Measurements from ENCODE around the gene NUMB.

The NUMB gene

DNA sequence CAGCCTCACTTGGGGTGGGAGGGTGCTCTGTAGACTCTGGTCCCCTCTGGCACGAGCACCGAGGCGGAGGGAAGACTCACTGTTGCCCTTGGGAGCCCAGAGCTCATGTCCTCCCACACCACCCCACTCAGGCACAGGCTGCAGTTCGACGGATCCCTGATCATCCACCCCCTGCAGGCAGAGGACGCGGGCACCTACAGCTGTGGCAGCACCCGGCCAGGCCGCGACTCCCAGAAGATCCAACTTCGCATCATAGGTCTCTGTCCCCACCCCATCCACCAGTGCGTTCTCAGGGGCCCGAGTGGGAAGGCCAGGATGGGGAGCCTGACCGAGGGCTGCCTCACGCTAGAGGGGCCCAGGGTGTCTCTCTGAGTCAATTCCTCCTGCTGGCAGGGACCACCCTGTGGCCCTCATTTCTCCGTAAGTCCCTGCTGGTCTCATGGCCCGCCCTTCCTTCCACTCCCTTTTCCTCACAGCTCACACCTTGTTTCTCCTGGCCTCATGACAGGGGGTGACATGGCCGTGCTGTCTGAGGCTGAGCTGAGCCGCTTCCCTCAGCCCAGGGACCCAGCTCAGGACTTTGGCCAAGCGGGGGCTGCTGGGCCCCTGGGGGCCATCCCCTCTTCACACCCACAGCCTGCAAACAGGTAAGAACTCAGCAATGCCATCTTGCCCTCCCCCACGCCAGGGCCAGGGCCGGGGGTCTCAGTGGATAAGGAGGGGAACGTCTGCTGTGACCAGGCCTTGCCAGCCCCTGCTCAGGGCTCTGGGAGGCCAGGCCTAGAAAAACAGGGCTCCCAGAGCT, 194.1 kb downstream of the NUMB start:
- DNase-seq (ENCODE audit: extremely low read depth in 1 of 2, low read depth in 1 of 2) = no peak

DNA sequence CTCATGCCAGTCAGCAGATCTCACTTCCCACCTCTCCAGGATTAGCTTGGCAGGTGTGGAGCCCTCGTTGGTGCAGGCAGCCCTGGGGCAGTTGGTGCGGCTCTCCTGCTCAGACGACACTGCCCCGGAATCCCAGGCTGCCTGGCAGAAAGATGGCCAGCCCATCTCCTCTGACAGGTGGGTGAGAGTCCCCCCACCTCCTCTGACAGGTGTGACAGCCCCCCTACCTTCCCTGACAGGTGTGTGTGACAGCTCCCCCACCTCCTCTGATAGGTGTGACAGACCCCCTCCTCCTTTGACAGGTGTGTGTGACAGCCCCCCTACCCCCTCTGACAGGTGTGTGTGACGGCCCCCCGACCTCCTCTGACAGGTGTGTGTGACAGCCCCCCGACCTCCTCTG, 194.7 kb downstream of the NUMB start:
- no peak for DNase-seq (ENCODE audit: extremely low read depth in 1 of 2, low read depth in 1 of 2)

DNA sequence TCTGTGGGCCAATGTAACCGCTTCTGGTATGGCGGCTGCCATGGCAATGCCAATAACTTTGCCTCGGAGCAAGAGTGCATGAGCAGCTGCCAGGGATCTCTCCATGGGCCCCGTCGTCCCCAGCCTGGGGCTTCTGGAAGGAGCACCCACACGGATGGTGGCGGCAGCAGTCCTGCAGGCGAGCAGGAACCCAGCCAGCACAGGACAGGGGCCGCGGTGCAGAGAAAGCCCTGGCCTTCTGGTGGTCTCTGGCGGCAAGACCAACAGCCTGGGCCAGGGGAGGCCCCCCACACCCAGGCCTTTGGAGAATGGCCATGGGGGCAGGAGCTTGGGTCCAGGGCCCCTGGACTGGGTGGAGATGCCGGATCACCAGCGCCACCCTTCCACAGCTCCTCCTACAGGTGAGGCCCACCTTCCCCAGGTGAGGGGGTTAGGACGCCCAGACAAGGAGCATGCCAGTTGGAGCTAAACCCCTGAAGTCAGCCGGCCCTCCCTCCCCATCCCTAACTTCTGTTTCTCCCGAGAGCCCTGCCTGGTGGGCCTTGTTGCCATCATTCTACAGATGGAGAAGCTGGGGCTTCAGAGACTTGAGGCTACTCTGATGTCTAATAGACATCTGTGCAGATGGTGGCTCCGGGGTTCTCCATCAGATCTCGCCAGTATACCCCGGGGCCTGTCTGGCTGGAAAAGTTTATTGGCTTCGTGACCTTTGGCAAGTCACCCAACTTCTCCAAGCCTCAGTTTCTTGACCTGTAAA, 195.7 kb downstream of the NUMB start:
- DNase-seq (ENCODE audit: extremely low read depth in 1 of 2, low read depth in 1 of 2) = no peak

DNA sequence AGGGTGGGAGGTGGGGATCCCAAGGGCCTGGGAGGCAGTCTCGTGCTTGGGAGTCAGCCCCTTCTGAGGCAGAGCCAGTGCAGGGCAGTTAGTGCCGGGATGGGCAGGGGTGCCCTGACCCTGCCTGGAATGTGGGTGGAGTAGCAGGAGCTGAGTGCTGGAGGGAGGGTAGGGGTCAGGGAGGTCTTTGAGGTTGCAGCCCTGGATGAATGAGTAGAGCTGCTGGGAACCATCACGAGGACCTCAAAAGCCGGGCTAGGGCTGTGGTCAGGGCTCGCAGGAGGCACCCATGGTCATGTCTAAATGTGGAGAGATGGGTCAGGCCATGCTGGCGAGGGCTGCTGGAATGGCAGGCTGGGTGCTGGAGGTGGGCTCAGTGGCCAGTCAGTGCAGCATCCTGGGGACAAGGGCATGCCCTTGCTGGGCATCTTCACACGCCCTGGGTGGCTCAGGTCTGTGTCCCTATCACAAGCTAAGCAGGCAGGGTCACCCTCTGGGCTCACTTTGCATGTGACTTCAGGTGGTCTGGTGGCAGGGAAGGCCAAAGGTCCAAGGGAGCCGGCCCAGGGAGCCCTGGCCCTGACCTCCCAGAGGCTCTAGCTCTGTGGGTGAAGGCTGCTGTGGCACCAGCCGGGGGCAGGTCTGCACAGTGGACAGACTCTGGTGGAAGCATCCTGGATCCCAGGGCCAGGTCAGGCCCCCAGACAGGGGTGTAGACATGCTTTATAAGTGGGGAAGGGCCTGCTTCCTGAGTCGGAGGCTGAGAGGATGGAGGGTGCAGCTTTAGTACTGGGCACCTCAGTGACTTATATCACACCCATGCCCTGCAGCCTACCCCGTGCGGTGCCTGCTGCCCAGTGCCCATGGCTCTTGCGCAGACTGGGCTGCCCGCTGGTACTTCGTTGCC, 196.6 kb downstream of the NUMB start:
- no peak for DNase-seq (ENCODE audit: extremely low read depth in 1 of 2, low read depth in 1 of 2)

DNA sequence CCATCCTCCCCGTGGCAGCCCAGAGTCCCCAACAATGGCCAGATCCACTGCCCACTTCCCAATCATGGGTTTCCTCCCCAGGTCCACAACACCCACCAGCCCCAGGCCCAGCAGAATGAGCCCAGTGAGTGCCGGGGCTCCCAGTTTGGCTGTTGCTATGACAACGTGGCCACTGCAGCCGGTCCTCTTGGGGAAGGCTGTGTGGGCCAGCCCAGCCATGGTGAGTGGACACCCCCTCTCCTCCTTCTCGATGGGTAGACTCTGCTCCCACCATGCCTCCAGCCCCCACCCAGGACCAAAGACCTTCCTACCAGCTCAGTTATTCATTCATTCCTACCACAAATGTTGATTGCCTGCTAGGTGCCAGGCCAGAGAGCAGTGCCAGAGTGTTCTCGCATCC, 197.3 kb downstream of the NUMB start:
- DNase-seq (ENCODE audit: extremely low read depth in 1 of 2, low read depth in 1 of 2) = no peak

DNA sequence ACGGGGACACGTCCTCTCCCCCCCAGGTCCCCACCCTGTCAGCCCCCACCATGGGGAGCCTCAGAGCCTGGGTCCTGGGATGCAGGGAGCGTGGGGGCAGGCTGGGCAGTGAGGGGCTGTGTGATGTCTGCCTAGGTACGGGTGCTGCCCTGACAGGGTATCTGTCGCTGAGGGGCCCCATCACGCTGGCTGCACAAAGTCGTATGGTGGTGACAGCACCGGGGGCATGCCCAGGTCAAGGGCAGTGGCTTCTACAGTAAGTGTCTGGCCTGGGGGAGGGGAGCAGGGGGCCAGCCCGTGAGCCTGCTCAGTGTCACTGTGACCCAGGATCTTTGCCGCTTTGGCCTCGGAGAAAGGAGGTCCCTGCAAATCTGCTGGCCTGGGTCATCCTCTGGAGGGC, 197.8 kb downstream of the NUMB start:
- DNase-seq (ENCODE audit: extremely low read depth in 1 of 2, low read depth in 1 of 2) = no peak

DNA sequence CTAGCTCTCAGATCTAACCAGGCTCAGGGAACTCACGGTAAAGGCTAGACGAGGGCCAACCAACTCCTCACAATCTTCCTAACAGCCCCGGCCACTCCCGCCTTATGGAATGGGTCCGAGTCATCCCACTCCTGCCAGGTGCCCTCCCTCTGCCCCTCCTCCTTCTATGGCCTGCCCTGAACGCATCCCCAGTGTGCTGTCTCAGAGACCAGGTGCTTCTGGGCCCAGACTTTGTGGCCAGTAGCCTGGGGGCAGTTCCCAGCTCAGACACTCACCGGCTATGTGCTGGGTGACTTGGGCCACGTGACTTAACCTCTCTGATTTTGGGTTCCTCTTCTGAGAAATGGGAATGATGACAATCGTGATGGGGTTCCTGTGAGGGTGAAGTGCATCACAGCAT, 198.5 kb downstream of the NUMB start:
- no peak for DNase-seq (ENCODE audit: extremely low read depth in 1 of 2, low read depth in 1 of 2)

DNA sequence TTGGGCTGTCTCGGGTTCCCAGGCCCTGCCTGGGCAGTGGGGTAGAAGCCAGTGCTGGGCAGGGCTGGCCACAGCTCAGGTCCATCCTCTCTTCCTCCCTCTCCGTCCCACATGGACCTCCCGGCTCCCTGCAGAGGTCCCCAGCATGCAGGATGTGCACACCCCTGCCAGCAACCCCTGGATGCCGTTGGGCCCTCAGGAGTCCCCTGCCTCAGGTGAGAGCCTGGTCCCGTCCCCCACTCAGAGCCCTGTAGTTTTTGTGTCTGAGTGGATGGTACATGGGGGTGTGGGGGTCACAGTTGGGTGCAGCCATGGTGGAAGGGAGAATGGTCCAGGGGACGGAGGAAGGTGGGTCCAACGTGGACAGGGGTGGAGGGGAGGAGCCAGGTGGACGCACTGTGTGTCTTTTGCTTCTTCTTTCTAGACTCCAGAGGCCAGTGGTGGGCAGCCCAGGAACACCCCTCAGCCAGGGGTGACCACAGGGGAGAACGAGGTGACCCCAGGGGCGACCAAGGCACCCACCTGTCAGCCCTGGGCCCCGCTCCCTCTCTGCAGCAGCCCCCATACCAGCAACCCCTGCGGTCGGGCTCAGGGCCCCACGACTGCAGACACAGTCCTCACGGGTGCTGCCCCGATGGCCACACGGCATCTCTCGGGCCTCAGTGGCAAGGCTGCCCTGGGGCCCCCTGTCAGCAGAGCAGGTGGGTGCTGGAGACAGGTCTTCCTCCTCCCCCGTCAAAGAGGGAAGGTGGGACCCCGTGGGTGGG, 199.3 kb downstream of the NUMB start:
- DNase-seq (ENCODE audit: extremely low read depth in 1 of 2, low read depth in 1 of 2) = no peak

DNA sequence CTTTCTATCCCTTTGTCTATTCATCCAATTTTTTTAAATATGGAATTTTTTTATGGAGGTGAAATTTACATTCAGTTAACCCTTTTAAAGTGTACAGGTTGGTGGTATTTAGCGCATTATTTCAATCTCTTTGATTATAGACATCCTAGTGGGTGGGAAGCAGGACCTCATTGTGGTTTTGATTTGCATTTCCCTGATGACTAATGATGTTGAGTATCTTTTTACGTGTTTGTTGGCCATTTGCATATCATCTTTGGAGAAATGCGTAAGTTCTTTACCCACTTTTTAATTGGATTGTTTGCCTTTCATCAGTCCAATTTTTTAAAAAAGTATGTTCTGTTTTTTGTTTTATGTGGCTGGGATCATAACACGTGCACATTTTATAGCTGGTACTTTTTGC, 200.3 kb downstream of the NUMB start:
- no peak for DNase-seq (ENCODE audit: extremely low read depth in 1 of 2, low read depth in 1 of 2)

DNA sequence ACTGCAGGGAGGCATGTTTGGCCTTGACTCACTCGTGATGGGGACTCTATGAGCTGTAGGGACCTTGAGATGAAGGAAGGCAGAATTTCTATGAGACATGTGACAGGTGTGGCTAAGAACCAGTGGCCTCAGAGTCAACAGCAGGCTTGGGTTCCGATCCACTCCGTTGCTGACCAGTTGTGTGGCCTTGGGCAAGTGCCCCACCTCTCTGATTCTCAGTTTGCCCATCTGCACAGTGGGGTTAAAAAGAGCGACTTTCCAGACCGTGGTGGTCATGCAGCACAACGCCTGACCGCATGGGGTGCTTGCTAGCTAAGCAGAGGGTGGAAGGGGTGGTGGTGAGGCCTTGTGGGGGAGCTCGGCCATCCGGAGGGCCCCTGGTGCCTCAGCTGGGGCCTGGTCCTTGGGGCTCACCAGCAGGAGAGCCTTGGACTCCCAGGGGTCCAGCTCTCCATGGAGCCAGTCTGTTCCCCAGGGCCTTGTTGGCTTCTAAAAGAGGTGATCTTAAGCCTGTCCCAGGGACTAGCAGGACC, 202.6 kb downstream of the NUMB start:
- DNase-seq (ENCODE audit: extremely low read depth in 1 of 2, low read depth in 1 of 2) = no peak

DNA sequence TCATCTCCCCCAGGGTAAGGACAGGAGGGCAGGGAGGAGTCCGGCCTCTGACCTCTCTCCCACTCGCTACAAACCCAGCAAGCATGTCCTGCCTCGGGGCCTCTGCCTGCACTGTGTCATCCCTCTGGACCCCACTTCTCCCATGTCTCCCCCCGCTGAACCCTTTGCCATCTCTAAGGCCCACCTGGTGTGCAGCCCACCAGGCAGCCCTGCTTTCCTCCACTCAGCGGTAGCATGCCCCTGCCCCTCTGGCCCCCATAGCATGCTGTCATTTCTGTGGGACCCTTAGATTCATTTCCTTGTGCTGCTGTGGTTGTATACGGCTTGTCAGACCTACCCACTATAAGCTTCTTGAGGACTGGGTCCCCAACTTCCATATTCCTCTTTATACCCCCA, 203.3 kb downstream of the NUMB start:
- no peak for DNase-seq (ENCODE audit: extremely low read depth in 1 of 2, low read depth in 1 of 2)

DNA sequence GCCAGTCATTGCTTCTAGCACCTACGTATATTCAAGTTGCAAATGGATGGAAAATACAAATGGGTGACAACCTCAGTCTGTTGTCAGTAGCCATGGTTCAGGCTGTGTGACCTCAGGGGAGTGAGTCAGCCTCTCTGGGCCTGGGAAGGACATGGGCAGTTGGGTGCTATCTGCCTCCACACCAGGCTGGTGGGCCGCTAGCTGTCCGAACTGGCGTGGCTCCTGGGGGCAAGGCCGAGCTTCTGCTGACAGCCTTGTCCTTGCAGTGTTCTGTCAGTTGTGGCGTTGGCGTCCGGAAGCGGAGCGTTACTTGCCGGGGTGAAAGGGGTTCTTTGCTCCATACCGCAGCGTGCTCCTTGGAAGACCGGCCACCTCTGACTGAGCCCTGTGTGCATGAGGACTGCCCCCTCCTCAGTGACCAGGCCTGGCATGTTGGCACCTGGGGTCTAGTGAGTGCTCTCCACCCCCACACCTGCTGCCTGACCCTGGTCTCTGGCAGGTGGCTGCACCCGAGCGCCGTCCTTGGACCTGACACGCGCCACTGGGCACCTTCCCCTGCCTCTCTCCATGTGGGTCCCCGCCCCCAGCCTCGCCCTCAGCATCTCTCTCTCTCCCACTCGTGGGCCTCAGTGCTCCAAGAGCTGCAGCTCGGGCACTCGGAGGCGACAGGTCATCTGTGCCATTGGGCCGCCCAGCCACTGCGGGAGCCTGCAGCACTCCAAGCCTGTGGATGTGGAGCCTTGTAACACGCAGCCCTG, 203.9 kb downstream of the NUMB start:
- DNase-seq (ENCODE audit: extremely low read depth in 1 of 2, low read depth in 1 of 2) = no peak

DNA sequence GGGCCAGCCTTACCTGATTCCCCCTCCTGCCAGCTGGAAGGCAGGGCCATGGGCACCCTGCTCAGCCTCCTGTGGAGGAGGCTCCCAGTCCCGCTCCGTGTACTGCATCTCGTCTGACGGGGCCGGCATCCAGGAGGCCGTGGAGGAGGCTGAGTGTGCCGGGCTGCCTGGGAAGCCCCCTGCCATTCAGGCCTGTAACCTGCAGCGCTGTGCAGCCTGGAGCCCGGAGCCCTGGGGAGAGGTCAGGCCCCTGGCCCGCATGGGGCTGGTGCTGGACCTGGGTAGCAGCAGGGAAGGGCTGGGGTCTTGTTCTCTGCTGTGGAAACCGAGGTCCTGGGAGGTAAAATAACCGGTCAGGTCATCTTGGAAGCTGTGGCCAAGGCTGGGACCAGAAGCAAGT, 204.6 kb downstream of the NUMB start:
- no peak for DNase-seq (ENCODE audit: extremely low read depth in 1 of 2, low read depth in 1 of 2)

DNA sequence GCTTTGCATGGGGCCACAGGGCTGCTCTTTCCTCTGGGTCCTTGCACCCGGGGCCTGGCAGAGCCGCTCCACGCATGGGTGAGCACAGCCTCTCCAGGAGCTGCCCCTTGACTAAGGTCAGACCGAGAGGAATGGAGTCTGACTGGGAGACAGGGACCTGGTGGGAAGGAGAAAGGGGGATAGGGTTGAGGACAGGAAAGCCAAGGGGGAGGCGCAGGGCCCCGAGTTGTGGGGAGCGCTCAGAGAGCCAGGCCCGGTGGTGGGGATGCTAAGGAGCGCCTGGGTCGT, 205.1 kb downstream of the NUMB start:
- no peak for DNase-seq (ENCODE audit: extremely low read depth in 1 of 2, low read depth in 1 of 2)

DNA sequence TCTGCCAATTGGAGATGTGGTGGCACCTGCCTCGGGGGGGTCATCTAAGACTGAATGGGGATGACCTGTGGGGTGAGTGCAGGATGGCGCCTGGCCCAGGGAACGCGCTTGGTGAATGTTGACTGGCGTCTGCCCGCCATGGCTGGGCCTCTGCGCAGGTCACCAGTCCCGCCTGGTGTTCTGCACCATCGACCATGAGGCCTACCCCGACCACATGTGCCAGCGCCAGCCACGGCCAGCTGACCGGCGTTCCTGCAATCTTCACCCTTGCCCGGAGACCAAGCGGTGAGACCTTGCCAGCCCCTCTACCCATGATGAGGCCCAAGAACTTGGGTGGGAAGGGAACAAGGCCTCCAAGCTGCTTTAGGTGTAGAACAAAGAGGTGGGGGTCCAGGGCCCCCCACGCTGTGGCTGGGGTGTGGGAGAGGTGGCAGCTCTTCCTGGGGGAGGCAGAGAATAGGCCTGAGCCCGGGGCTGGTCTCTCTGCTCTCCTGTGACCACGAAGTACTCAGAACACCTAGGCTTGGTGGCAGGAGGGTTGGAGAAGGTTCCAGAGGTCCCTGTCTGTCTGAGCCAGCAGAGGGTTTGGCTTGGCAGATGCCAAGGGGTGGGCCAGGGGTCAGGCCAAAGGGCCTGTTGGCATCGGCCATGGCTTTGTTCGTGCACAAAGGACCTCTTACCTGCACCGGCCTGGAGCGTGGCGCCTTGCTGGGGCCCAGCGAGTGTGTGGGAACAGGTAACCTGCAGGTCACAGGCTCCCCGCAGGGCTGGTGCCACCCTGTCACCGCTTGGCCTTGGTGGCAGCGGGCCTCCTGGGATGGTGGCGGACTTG, 205.6 kb downstream of the NUMB start:
- no peak for DNase-seq (ENCODE audit: extremely low read depth in 1 of 2, low read depth in 1 of 2)

DNA sequence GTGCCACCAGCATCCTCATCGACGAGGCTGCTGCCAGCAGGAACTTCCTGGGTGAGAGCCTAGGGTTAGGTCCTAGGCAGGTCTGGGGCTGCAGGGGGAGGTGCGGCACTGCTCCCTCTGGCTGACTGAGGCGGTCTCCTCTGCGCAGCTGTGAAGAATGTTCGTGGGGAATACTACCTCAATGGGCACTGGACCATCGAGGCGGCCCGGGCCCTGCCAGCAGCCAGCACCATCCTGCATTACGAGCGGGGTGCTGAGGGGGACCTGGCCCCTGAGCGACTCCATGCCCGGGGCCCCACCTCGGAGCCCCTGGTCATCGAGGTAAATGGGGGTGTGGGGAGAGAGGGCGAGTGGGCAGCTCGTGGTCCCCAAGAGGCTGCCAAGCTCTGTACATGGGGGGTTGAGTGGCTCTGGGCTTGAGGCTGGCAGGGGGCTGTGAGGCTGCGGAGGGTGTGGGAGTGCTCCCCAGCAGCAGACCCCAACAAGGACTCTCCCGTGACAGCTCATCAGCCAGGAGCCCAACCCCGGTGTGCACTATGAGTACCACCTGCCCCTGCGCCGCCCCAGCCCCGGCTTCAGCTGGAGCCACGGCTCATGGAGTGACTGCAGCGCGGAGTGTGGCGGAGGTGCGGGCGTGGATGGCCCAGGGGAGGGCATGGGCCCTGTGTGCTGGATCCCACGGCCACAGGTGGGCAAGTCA, 206.7 kb downstream of the NUMB start:
- no peak for DNase-seq (ENCODE audit: extremely low read depth in 1 of 2, low read depth in 1 of 2)

DNA sequence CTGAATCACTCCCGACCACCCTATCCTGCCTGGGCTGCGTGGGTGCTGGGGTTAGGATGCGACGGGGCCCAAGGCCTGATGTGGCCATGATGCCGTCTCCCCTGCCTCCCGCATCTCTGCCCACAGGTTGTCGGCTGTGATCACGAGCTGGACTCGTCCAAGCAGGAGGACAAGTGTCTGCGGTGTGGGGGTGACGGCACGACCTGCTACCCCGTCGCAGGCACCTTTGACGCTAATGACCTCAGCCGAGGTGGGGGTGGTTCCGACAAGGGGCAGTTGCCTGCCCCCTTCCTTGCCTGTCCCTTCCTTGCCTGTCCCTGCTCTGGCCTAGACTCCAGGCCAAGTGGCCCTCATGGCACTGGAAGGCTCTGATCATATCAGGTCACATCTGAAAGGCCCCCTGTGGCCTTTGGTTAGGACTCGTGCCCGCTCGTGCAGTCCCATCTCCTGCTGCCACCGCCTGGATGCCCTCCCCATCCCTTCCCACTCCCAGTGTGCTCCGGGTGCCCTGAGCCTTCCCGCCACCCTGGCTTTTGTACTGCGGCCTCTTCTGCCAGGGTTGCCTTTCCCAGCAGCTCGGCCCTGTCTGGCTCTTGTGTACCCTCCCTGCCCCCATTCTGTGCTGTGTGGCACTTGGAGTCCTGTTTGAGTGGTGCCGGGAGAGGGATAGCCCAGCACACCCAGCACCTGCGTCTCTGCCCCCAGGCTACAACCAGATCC, 207.4 kb downstream of the NUMB start:
- no peak for DNase-seq (ENCODE audit: extremely low read depth in 1 of 2, low read depth in 1 of 2)

DNA sequence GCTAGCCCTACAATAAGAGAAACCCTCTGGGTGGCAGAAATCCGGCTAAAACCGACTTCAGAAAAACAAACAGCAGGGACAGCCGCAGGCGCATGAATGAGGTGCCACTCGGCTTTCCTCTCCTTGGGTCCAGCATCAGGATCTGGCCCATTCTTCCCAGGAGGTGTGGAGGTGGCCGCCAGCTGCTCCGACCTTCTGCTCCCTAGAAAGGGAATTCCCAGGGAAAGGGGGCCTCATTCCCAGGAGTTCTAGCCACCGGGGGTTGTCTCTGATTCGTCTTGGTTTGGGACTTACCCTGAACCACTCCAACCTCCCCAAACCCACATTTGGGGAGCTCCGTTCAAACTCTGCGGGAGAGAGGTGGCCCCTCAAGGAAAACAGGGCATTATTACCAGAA, 208.0 kb downstream of the NUMB start:
- no peak for DNase-seq (ENCODE audit: extremely low read depth in 1 of 2, low read depth in 1 of 2)
